PC-3 (cell line): Measurements from ENCODE around the gene CHRDL2.

ENCODE experiments used
- CTCF ChIP-seq: fragments of 300-600 bp; sonication (generic); conservative IDR thresholded peaks from 2 replicates; pipeline ENCODE4 v1.5.1; 2017; ENCODE audit warnings: antibody characterized with exemption, low read depth, mild to moderate bottlenecking, low read length
- EZH2 ChIP-seq: fragments of 300-600 bp; sonication (generic); IDR thresholded peaks from one replicate; pipeline ENCODE4 v1.6.1; 2017; ENCODE audit warnings: antibody characterized with exemption, mild to moderate bottlenecking, low read length; ENCODE audit not compliant: unreplicated experiment

DNA sequence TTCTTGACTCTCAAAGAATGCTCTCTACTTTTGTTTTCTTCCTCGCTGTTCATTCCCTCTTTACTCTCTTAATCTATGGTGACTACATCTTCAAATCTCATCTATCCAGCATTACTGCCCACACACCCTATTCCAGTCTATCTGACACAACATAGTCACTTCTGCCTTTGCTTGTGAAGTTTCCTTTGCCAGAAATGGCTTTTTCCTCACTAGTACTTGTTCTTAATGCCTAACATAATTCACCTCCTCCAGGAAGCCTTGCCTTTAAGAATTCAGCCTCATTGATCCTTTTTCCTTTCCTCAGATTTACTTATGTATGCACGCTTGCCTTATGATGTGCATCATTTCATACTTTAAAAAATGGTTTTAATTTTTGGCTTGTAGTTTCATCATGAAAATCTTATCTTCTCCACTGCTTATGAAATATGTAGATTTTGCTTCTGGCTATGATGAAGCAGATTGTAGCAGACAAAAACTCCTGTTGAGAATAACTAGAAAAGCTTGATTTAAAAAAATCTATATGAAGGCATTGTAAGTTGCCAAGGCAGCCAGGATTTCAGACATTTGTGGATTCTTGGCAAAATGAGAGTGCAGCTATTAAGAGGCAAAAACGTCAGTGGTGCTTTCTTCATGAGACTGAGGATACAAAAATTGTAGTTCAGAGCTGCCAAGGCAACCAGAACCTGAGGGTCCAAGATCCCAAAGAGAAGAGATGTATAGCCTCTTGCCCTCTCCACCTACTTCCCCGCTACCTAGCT, 49.2 kb upstream of the CHRDL2 start:
- no peak for TF ChIP-seq CTCF
- TF ChIP-seq EZH2: no peak
